ENCODE data around the gene EDNRB. TPM values are rescaled to one million over a fixed set of nuclear protein-coding genes. Genes with fewer than 3 reads are reported as not detected.

Gene EDNRB
- total RNA-seq, 1 experiment from 2014 or later = 0.22 TPM

GRCh38 chr13:77874406-77874805 lies 44.2 kb downstream of the EDNRB start:
- ATAC-seq (no peak), DNase-seq (ENCODE audit: low read depth, low spot score) (no peak)
- Histone ChIP-seq H2AFZ (ENCODE audit: low read depth, low read length, poor library complexity, severe bottlenecking) (no peak overlapping the region), H3K9me2 (ENCODE audit: insufficient read depth) (no peaks in the 10 kb centered on the region), H3K27ac (ENCODE audit: low read depth, low read length) (no peak overlapping the region), H3K9me3 (ENCODE audit: control insufficient read depth in 1 of 2, insufficient read depth in 1 of 2, low read depth in 1 of 2, low read length in 2 of 2) (no peaks in the 10 kb centered on the region; a peak in 2 of 4 replicates), H3K4me3 (replicated peaks in 1 of 2; ENCODE audit: low read depth in 1 of 2, low read length in 2 of 2) (no peak overlapping the region), H3K4me2 (ENCODE audit: low read length) (no peak overlapping the region), H3K27me3 (ENCODE audit: insufficient read depth, low read length) (no peaks in the 10 kb centered on the region), H3K9ac (ENCODE audit: low read length) (no peak overlapping the region), H3K36me3 (ENCODE audit: control insufficient read depth in 1 of 2, insufficient read depth in 2 of 2, low read length in 2 of 2) (no peaks in the 10 kb centered on the region), H3K79me2 (ENCODE audit: insufficient read depth, low read length) (no peaks in the 10 kb centered on the region), H3K4me1 (ENCODE audit: control insufficient read depth in 1 of 2, insufficient read depth in 2 of 2, low read length in 2 of 2) (no peaks in the 10 kb centered on the region), H4K20me1 (ENCODE audit: insufficient read depth) (no peaks in the 10 kb centered on the region)
- ChIA-PET CTCF (no interaction called here), RAD21 (ENCODE audit: low non-redundant PET in 1 of 2, low total read pairs in 2 of 2, uncharacterized antibody in 2 of 2, unreplicated experiment in 2 of 2) (no interaction called here), POLR2A (no interaction called here)
- TF ChIP-seq EZH2 (IDR thresholded peaks at IDR 0.05) (no peak), FOSL1 (IDR thresholded peaks at IDR 0.05; ENCODE audit: low read depth) (no peak), SP1 (IDR thresholded peaks at IDR 0.05; ENCODE audit: low read depth) (no peak), YY1 (IDR thresholded peaks at IDR 0.05; ENCODE audit: extremely low read depth, insufficient replicate concordance, low read depth, low read length) (no peak), CBX3 (IDR thresholded peaks at IDR 0.05; ENCODE audit: low read depth) (no peak), POLR2A (IDR thresholded peaks at IDR 0.05; ENCODE audit: borderline replicate concordance, extremely low read depth, insufficient read depth, insufficient read length) (no peak), CTCF (IDR thresholded peaks at IDR 0.05 in 2 of 3, conservative IDR thresholded peaks at IDR 0.05 in 1 of 3; ENCODE audit: borderline replicate concordance in 1 of 3, insufficient read depth in 1 of 3, low read depth in 2 of 3, low read length in 2 of 3) (no peak), TCF7L2 (IDR thresholded peaks at IDR 0.05; ENCODE audit: borderline replicate concordance, extremely low read depth, insufficient read depth, insufficient read length) (no peak), EGR1 (IDR thresholded peaks at IDR 0.05; ENCODE audit: low read depth) (no peak), SIN3A (IDR thresholded peaks at IDR 0.05; ENCODE audit: low read depth) (no peak)
- BruUV-seq (replicated peaks) = no TSS peak
- intact Hi-C loops (cut with micrococcal nuclease) = no loop called here

GRCh38 chr13:77872995-77873394 lies 45.6 kb downstream of the EDNRB start:
- H3K79me2 ChIP-seq (ENCODE audit: insufficient read depth, low read length) = no peaks in the 10 kb centered on the region
- BruUV-seq (replicated peaks) = no TSS peak
- H3K36me3 ChIP-seq (ENCODE audit: control insufficient read depth in 1 of 2, insufficient read depth in 2 of 2, low read length in 2 of 2) = no peaks in the 10 kb centered on the region
- H3K4me1 ChIP-seq (ENCODE audit: control insufficient read depth in 1 of 2, insufficient read depth in 2 of 2, low read length in 2 of 2) = no peaks in the 10 kb centered on the region
- no peak overlapping the region for H3K27ac ChIP-seq (ENCODE audit: low read depth, low read length)
- H2AFZ ChIP-seq (ENCODE audit: low read depth, low read length, poor library complexity, severe bottlenecking) = no peak overlapping the region
- ATAC-seq (no peak), DNase-seq (ENCODE audit: low read depth, low spot score) (no peak)
- H4K20me1 ChIP-seq (ENCODE audit: insufficient read depth) = no peaks in the 10 kb centered on the region
- H3K9ac ChIP-seq (ENCODE audit: low read length) = no peak overlapping the region
- TF ChIP-seq EZH2 (IDR thresholded peaks at IDR 0.05) = no peak
- no peak for TF ChIP-seq POLR2AphosphoS5 (IDR thresholded peaks at IDR 0.05; ENCODE audit: low read depth, low read length)
- TF ChIP-seq YY1 (IDR thresholded peaks at IDR 0.05; ENCODE audit: extremely low read depth, insufficient replicate concordance, low read depth, low read length) = no peak
- TF ChIP-seq TCF7L2 (IDR thresholded peaks at IDR 0.05; ENCODE audit: borderline replicate concordance, extremely low read depth, insufficient read depth, insufficient read length) = no peak
- TF ChIP-seq EGR1 (IDR thresholded peaks at IDR 0.05; ENCODE audit: low read depth) = no peak
- no peak for TF ChIP-seq POLR2A (IDR thresholded peaks at IDR 0.05; ENCODE audit: borderline replicate concordance, extremely low read depth, insufficient read depth, insufficient read length)
- no peak for TF ChIP-seq CEBPB (IDR thresholded peaks at IDR 0.05; ENCODE audit: low read depth)
- no peak for TF ChIP-seq ZBTB33 (IDR thresholded peaks at IDR 0.05; ENCODE audit: extremely low read depth, insufficient replicate concordance, low read length)
- TF ChIP-seq SRF (IDR thresholded peaks at IDR 0.05; ENCODE audit: low read depth) = no peak
- intact Hi-C loops (cut with micrococcal nuclease) = no loop called here
- CTCF ChIA-PET = no interaction called here
- POLR2A ChIA-PET = no interaction called here
- no peaks in the 10 kb centered on the region; a peak in 2 of 4 replicates for H3K9me3 ChIP-seq (ENCODE audit: control insufficient read depth in 1 of 2, insufficient read depth in 1 of 2, low read depth in 1 of 2, low read length in 2 of 2)
- H3K4me2 ChIP-seq (ENCODE audit: low read length) = no peak overlapping the region
- H3K27me3 ChIP-seq (ENCODE audit: insufficient read depth, low read length) = no peaks in the 10 kb centered on the region
- RAD21 ChIA-PET (ENCODE audit: low non-redundant PET in 1 of 2, low total read pairs in 2 of 2, uncharacterized antibody in 2 of 2, unreplicated experiment in 2 of 2) = no interaction called here
- H3K4me3 ChIP-seq (replicated peaks in 1 of 2; ENCODE audit: low read depth in 1 of 2, low read length in 2 of 2) = no peak overlapping the region
- no peaks in the 10 kb centered on the region for H3K9me2 ChIP-seq (ENCODE audit: insufficient read depth)

Measured in HCT116 (cell line).